LNCAP (cell line): ENCODE results near the gene MAMLD1.

Source experiments
- CTCF ChIP-seq: fragments of 450-650 bp; IDR thresholded peaks from 2 replicates; pipeline ENCODE4 v1.5.1; 2017; ENCODE audit warnings: mild to moderate bottlenecking

Gene MAMLD1

GRCh38 chrX:150527108-150527507, 164.0 kb downstream of the MAMLD1 start:
- no peak for TF ChIP-seq CTCF

GRCh38 chrX:150529587-150529986, 166.5 kb downstream of the MAMLD1 start:
- TF ChIP-seq CTCF: no peak

- TF ChIP-seq CTCF: no peak
Observed at GRCh38 chrX:150530821-150531220, 167.7 kb downstream of the MAMLD1 start.

GRCh38 chrX:150531467-150531866, 168.3 kb downstream of the MAMLD1 start:
- no peak for TF ChIP-seq CTCF

GRCh38 chrX:150533863-150534262, 170.7 kb downstream of the MAMLD1 start:
- TF ChIP-seq CTCF: no peak

- TF ChIP-seq CTCF: no peak
Observed at GRCh38 chrX:150536455-150537116, 173.5 kb downstream of the MAMLD1 start.

- TF ChIP-seq CTCF: no peak
Observed at GRCh38 chrX:150537851-150538250, 174.7 kb downstream of the MAMLD1 start.

- no peak for TF ChIP-seq CTCF
Observed at GRCh38 chrX:150540965-150541364, 177.8 kb downstream of the MAMLD1 start.
